CD14-positive monocyte (primary cell): Measurements from ENCODE around the gene RANBP10. TPM values are rescaled to one million over a fixed set of nuclear protein-coding genes. Genes with fewer than 3 reads are reported as not detected.

Source experiments
- DNase-seq, 3 donors: peaks; one replicate each; pipeline ENCODE4 v3.0.0-alpha.2; 2011 to 2022
- H2AFZ ChIP-seq: 2 replicates; pipeline ENCODE4 v1.6.0; 2012; ENCODE audit warnings: mild to moderate bottlenecking, low read depth, low read length, inconsistent platforms; ENCODE audit not compliant: insufficient read depth, poor library complexity, severe bottlenecking
- H3K27ac ChIP-seq, 2 donors: 1 replicate in 1 of 2; 2 replicates in 1 of 2; pipeline ENCODE4 v1.5.1; 2012 to 2013; ENCODE audit warnings: low read length in 2 of 2, control low read depth in 1 of 2, inconsistent platforms in 1 of 2, low read depth in 1 of 2, mild to moderate bottlenecking in 1 of 2
- H3K27me3 ChIP-seq, 2 donors: one replicate each; pipeline versions ENCODE4 v1.6.0 to v1.6.1; 2011 to 2013; ENCODE audit warnings: low read length in 2 of 2; ENCODE audit not compliant: control insufficient read depth in 2 of 2, insufficient read depth in 2 of 2
- H3K36me3 ChIP-seq, 2 donors: replicated peaks in 1 of 2; 1 replicate in 1 of 2; 2 replicates in 1 of 2; pipeline versions ENCODE4 v1.5.1 to v1.6.1; 2012 to 2013; ENCODE audit warnings: low read length in 2 of 2, control low read depth in 1 of 2, inconsistent platforms in 1 of 2, mild to moderate bottlenecking in 1 of 2; ENCODE audit not compliant: insufficient read depth in 2 of 2, control insufficient read depth in 1 of 2
- H3K4me1 ChIP-seq, 2 donors: 1 replicate in 1 of 2; 2 replicates in 1 of 2; pipeline versions ENCODE4 v1.5.1 to v1.6.1; 2012 to 2013; ENCODE audit warnings: low read length in 2 of 2, control low read depth in 1 of 2, inconsistent platforms in 1 of 2, mild to moderate bottlenecking in 1 of 2, moderate library complexity in 1 of 2; ENCODE audit not compliant: insufficient read depth in 2 of 2, control insufficient read depth in 1 of 2
- H3K4me2 ChIP-seq: replicated peaks from 2 replicates; pipeline ENCODE3; 2012; ENCODE audit warnings: low read length, moderate library complexity, mild to moderate bottlenecking; ENCODE audit not compliant: poor library complexity, severe bottlenecking; ENCODE audit errors: extremely low read depth
- H3K4me3 ChIP-seq, 3 experiments: fragments of 200-600 bp in 1 of 3; sonication (generic) in 1 of 3; replicated peaks in 1 of 3; 1 replicate in 2 of 3; 2 replicates in 1 of 3; pipeline ENCODE4 v1.5.1; 2011 to 2013; ENCODE audit warnings: low read length in 3 of 3, mild to moderate bottlenecking in 3 of 3, control low read depth in 2 of 3, low read depth in 2 of 3, inconsistent platforms in 1 of 3, moderate library complexity in 1 of 3
- H3K79me2 ChIP-seq: 2 replicates; pipeline ENCODE4 v1.6.0; 2012; ENCODE audit warnings: mild to moderate bottlenecking, control low read depth, inconsistent platforms, low read length, moderate library complexity; ENCODE audit not compliant: insufficient read depth
- H3K9ac ChIP-seq: 2 replicates; pipeline ENCODE4 v1.6.0; 2017; ENCODE audit warnings: low read length, mild to moderate bottlenecking; ENCODE audit not compliant: insufficient read depth, poor library complexity, severe bottlenecking
- H3K9me3 ChIP-seq, 2 donors: replicated peaks in 1 of 2; 1 replicate in 1 of 2; 2 replicates in 1 of 2; pipeline versions ENCODE4 v1.5.1 to v1.6.1; 2012 to 2013; ENCODE audit warnings: low read length in 2 of 2, control low read depth in 1 of 2; ENCODE audit not compliant: control insufficient read depth in 1 of 2, insufficient read depth in 1 of 2
- H4K20me1 ChIP-seq: 2 replicates; pipeline ENCODE4 v1.6.0; 2012; ENCODE audit warnings: mild to moderate bottlenecking, low read length, control low read depth, moderate library complexity; ENCODE audit not compliant: insufficient read depth
- H3K27ac Mint-ChIP-seq, 7 donors: one replicate each; pipeline ENCODE4 v1.8.0; 2020; ENCODE audit warnings: mild to moderate bottlenecking in 7 of 7, mixed read lengths in 7 of 7, moderate library complexity in 6 of 7, inconsistent platforms in 2 of 7
- H3K27me3 Mint-ChIP-seq, 3 donors: one replicate each; pipeline ENCODE4 v1.8.0; 2021 to 2022; ENCODE audit warnings: low read depth in 3 of 3, mild to moderate bottlenecking in 3 of 3, mixed read lengths in 3 of 3, moderate library complexity in 3 of 3, inconsistent platforms in 1 of 3
- H3K36me3 Mint-ChIP-seq, 2 donors: one replicate each; pipeline ENCODE4 v1.8.0; 2020; ENCODE audit warnings: mixed read lengths in 2 of 2, inconsistent platforms in 1 of 2, mild to moderate bottlenecking in 1 of 2
- H3K4me1 Mint-ChIP-seq: one replicate; pipeline ENCODE4 v1.8.0; 2020; ENCODE audit warnings: mild to moderate bottlenecking, mixed read lengths
- H3K4me3 Mint-ChIP-seq, 2 donors: one replicate each; pipeline ENCODE4 v1.8.0; 2020; ENCODE audit warnings: mild to moderate bottlenecking in 2 of 2, mixed read lengths in 2 of 2, moderate library complexity in 1 of 2
- H3K9me3 Mint-ChIP-seq, 7 donors: one replicate each; pipeline ENCODE4 v1.8.0; 2020 to 2022; ENCODE audit warnings: mixed read lengths in 7 of 7, mild to moderate bottlenecking in 6 of 7, moderate library complexity in 6 of 7, inconsistent platforms in 2 of 7
- WGBS: methylation state at CpG from one replicate; pipeline ENCODE4 v1.1.5; 2013; ENCODE audit warnings: missing lambda C conversion rate; ENCODE audit not compliant: insufficient coverage; 5-methylcytosine and 5-hydroxymethylcytosine counted together
- intact Hi-C, 2 donors: fragments of 100-400 bp; cut with micrococcal nuclease; formaldehyde crosslinking; loops; one replicate each; pipeline versions ENCODE4 v1.15.0 to v1.15.1; 2023
- polyA plus RNA-seq, 3 donors: library from polyadenylated mRNA; depleted of rRNA in 1 of 3; unstranded in 2 of 3; stranded (reverse) in 1 of 3; fragments of 300-500 nt in 2 of 3; fragments of >200 nt in 1 of 3; fragmentation: Illumina TruSeq in 2 of 3; gene quantifications; 1 replicate in 2 of 3; 2 replicates in 1 of 3; pipeline ENCODE4 v1.2.3, GENCODE V29; 2012 to 2021
- TF ChIP-seq, protein P1 (sequence below): fragments of 200-600 bp; IDR thresholded peaks from one replicate; pipeline ENCODE4 v1.8.0; 2022; ENCODE audit warnings: antibody characterized with exemption, mild to moderate bottlenecking

Gene RANBP10
- polyA plus RNA-seq, 3 donors = 6.4 to 16.7 (median 6.6) TPM

DNA sequence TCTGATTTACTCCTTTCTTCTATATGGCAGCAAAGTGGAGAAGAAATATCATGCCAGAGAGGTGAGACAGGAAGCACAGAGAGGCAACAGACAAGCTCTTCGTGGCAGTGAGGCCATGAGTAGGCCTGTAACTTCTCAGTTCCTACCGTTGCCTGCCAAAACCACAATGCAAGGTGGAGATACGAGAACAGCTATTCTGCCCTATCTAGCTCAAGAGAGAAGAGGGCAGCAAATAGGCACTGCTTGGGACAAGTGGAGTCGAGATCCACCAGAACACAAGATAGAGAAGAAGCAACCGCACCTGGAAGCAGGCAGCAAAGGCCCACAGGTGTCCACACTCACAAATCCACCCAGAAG lies 24.8 kb downstream of the RANBP10 start:
- no peaks in the 10 kb centered on the region for H3K4me1 Mint-ChIP-seq
- Histone ChIP-seq H3K4me1 (no peaks in the 10 kb centered on the region), H3K79me2 (peaks cover 13% of the 10 kb centered on the region), H3K4me2 (no peak overlapping the region), H3K9me3 (no peaks in the 10 kb centered on the region), H3K27me3 (no peaks in the 10 kb centered on the region), H2AFZ (no peak overlapping the region), H3K36me3 (peaks cover 3 to 22% of the 10 kb centered on the region in 2 donors), H4K20me1 (peaks cover 24% of the 10 kb centered on the region), H3K27ac (no peak overlapping the region), H3K9ac (peak overlapping the region; percentile 21), H3K4me3 (no peak overlapping the region)
- no peaks in the 10 kb centered on the region for H3K27me3 Mint-ChIP-seq
- TF ChIP-seq, protein P1, sequence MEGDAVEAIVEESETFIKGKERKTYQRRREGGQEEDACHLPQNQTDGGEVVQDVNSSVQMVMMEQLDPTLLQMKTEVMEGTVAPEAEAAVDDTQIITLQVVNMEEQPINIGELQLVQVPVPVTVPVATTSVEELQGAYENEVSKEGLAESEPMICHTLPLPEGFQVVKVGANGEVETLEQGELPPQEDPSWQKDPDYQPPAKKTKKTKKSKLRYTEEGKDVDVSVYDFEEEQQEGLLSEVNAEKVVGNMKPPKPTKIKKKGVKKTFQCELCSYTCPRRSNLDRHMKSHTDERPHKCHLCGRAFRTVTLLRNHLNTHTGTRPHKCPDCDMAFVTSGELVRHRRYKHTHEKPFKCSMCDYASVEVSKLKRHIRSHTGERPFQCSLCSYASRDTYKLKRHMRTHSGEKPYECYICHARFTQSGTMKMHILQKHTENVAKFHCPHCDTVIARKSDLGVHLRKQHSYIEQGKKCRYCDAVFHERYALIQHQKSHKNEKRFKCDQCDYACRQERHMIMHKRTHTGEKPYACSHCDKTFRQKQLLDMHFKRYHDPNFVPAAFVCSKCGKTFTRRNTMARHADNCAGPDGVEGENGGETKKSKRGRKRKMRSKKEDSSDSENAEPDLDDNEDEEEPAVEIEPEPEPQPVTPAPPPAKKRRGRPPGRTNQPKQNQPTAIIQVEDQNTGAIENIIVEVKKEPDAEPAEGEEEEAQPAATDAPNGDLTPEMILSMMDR = no peak
- WGBS = 6% methylated on average over 3 of the region's 5 CpGs
- H3K4me3 Mint-ChIP-seq = no peak overlapping the region
- peaks cover 0 to 2% (median 0%) of the 10 kb centered on the region in 7 donors for H3K9me3 Mint-ChIP-seq
- intact Hi-C loops = no loop called here
- H3K27ac Mint-ChIP-seq = peak overlapping the region in 3 of 7 donors; percentile 6 to 36 (median 16)
- peaks cover 18 to 40% of the 10 kb centered on the region in 2 donors for H3K36me3 Mint-ChIP-seq
- DNase-seq = no peak

DNA sequence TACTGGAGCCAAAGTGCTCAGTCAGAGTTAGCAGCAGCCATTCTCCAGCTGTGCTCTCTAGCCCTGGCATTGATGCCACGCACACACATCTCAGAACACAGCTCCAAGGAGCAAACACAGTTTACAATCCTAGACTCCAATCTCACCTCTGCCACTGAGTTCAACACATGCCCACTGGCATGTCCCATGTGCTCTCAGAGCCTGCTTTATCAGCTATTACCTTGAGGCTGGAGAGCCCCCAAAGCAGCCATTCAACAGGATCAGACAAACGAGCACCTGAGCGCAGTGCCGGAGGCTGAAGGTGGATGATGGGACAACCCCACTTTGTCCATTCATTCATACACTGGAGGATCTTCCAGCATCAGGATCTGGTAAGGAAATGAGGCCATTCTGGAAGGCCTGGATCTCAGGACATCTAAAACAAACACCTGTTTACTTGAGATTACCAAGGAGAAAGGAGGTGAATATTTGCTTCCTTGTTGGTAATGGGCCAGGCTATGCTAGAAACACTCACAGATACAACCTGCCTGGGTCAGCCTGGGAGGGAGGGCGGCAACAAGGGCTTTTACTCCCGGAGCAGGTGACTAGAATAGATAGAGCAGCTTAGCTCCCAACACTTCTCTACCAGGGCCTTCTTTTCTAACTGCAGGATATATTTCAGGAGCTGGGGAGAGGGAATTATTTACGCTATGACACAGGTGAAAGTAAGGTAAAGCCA lies 25.4 kb downstream of the RANBP10 start:
- peaks cover 13% of the 10 kb centered on the region for H3K79me2 ChIP-seq
- Mint-ChIP-seq H3K9me3 (peaks cover 0 to 2% (median 0%) of the 10 kb centered on the region in 7 donors), H3K4me1 (no peaks in the 10 kb centered on the region), H3K27ac (peak overlapping the region in 3 of 7 donors; percentile 14 to 42 (median 16)), H3K36me3 (peaks cover 18 to 36% of the 10 kb centered on the region in 2 donors), H3K4me3 (no peak overlapping the region), H3K27me3 (no peaks in the 10 kb centered on the region)
- intact Hi-C loops = no loop called here
- H3K4me3 ChIP-seq = no peak overlapping the region
- no peak overlapping the region for H3K9ac ChIP-seq
- no peaks in the 10 kb centered on the region for H3K27me3 ChIP-seq
- 92% methylated on average over 1 of the region's 7 CpGs for WGBS
- H3K36me3 ChIP-seq = peaks cover 3 to 22% of the 10 kb centered on the region in 2 donors
- TF ChIP-seq, protein P1 = no peak
- H3K9me3 ChIP-seq = no peaks in the 10 kb centered on the region
- peaks cover 24% of the 10 kb centered on the region for H4K20me1 ChIP-seq
- H2AFZ ChIP-seq = no peak overlapping the region
- no peak for DNase-seq
- H3K4me2 ChIP-seq = no peak overlapping the region
- H3K27ac ChIP-seq = no peak overlapping the region
- no peaks in the 10 kb centered on the region for H3K4me1 ChIP-seq
